Colonic mucosa (tissue), 4 donors: ENCODE results near the gene UNC93B1. TPM values are rescaled to one million over a fixed set of nuclear protein-coding genes. Genes with fewer than 3 reads are reported as not detected.

Source experiments
- DNase-seq: peaks from one replicate; pipeline ENCODE4 v3.0.0-alpha.2; 2020
- H3K27ac ChIP-seq: fragments of 200-600 bp; one replicate; pipeline ENCODE4 v1.8.0; 2021
- H3K27me3 ChIP-seq: fragments of 200-600 bp; one replicate; pipeline ENCODE4 v1.8.0; 2021
- H3K36me3 ChIP-seq: fragments of 200-600 bp; one replicate; pipeline ENCODE4 v1.8.0; 2021
- H3K4me1 ChIP-seq: fragments of 200-600 bp; one replicate; pipeline ENCODE4 v1.8.0; 2021; ENCODE audit warnings: mild to moderate bottlenecking
- H3K4me3 ChIP-seq: fragments of 200-600 bp; one replicate; pipeline ENCODE4 v1.8.0; 2021
- H3K9ac ChIP-seq, 2 donors: one replicate each; pipeline ENCODE4 v1.7.0; 2013; ENCODE audit warnings: control low read depth in 2 of 2, low read depth in 2 of 2, low read length in 2 of 2
- H3K9me3 ChIP-seq: fragments of 200-600 bp; one replicate; pipeline ENCODE4 v1.8.0; 2021
- intact Hi-C: fragments of 100-400 bp; cut with DNase I; formaldehyde crosslinking; loops from one replicate; pipeline ENCODE4 v1.14.1; 2022
- total RNA-seq, 2 donors: library from RNA; stranded (reverse); fragmentation: NEBNext Ultra II Directional in 1 of 2; extraction: Animal tissue kit (Norgen Biotek cat#: 25700) in 1 of 2; gene quantifications; one replicate each; pipeline ENCODE4 v1.2.1, GENCODE V29; 2021
- TF ChIP-seq, protein P1 (sequence below): fragments of 200-600 bp; IDR thresholded peaks from one replicate; pipeline ENCODE4 v1.8.0; 2022; ENCODE audit warnings: antibody characterized with exemption, mild to moderate bottlenecking
- donor health status: healthy.
- donor health status: DM: no; HTN: no; CAD: no.
- donor health status: DM: no; HTN: no; CAD: no.

UNC93B1 gene
- total RNA-seq, 2 donors from 2014 or later = 46.3 to 55.4 TPM

- H3K27ac ChIP-seq = no peak overlapping the region
- no peak overlapping the region for H3K4me3 ChIP-seq
- H3K9me3 ChIP-seq = no peaks in the 10 kb centered on the region
- intact Hi-C loops = no loop called here
- no peak for DNase-seq
- H3K36me3 ChIP-seq = no peaks in the 10 kb centered on the region
- TF ChIP-seq, protein P1, sequence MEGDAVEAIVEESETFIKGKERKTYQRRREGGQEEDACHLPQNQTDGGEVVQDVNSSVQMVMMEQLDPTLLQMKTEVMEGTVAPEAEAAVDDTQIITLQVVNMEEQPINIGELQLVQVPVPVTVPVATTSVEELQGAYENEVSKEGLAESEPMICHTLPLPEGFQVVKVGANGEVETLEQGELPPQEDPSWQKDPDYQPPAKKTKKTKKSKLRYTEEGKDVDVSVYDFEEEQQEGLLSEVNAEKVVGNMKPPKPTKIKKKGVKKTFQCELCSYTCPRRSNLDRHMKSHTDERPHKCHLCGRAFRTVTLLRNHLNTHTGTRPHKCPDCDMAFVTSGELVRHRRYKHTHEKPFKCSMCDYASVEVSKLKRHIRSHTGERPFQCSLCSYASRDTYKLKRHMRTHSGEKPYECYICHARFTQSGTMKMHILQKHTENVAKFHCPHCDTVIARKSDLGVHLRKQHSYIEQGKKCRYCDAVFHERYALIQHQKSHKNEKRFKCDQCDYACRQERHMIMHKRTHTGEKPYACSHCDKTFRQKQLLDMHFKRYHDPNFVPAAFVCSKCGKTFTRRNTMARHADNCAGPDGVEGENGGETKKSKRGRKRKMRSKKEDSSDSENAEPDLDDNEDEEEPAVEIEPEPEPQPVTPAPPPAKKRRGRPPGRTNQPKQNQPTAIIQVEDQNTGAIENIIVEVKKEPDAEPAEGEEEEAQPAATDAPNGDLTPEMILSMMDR = no peak
- H3K4me1 ChIP-seq = peaks cover 6% of the 10 kb centered on the region
- H3K27me3 ChIP-seq = no peaks in the 10 kb centered on the region
- H3K9ac ChIP-seq = no peak overlapping the region
Measured at GRCh38 chr11:68007498-68008380, 3.8 kb upstream of the UNC93B1 start.

- Histone ChIP-seq H3K27ac (no peak overlapping the region), H3K4me1 (peaks cover 6% of the 10 kb centered on the region), H3K36me3 (no peaks in the 10 kb centered on the region), H3K9ac (no peak overlapping the region), H3K9me3 (no peaks in the 10 kb centered on the region), H3K27me3 (no peaks in the 10 kb centered on the region), H3K4me3 (no peak overlapping the region)
- DNase-seq = no peak
- TF ChIP-seq, protein P1 = no peak
- intact Hi-C loops = no loop called here
Measured at GRCh38 chr11:68006606-68007166, 2.8 kb upstream of the UNC93B1 start.

GRCh38 chr11:68004551-68005335 lies 846 bp upstream of the UNC93B1 start:
- TF ChIP-seq, protein P1 = no peak
- Histone ChIP-seq H3K9me3 (no peaks in the 10 kb centered on the region), H3K27ac (no peak overlapping the region), H3K27me3 (no peaks in the 10 kb centered on the region), H3K36me3 (no peaks in the 10 kb centered on the region), H3K4me1 (peaks cover 6% of the 10 kb centered on the region), H3K9ac (peak overlapping the region in 1 of 2 donors; percentile 40), H3K4me3 (no peak overlapping the region)
- intact Hi-C loops = no loop called here
- DNase-seq = no peak

GRCh38 chr11:68002938-68003845 lies 705 bp downstream of the UNC93B1 start:
- Histone ChIP-seq H3K36me3 (no peaks in the 10 kb centered on the region), H3K4me1 (peaks cover 3% of the 10 kb centered on the region), H3K4me3 (peak overlapping the region; percentile 76), H3K9me3 (no peaks in the 10 kb centered on the region), H3K27ac (peak overlapping the region; percentile 75), H3K9ac (peak overlapping the region; percentile 2 to 77), H3K27me3 (no peaks in the 10 kb centered on the region)
- intact Hi-C loops = no loop called here
- TF ChIP-seq, protein P1 = no peak
- peak; percentile 59 for DNase-seq
